Neural progenitor cell (in vitro differentiated cells): Measurements from ENCODE around the gene SMTN. TPM values are rescaled to one million over a fixed set of nuclear protein-coding genes. Genes with fewer than 3 reads are reported as not detected.

ENCODE experiments used
- DNase-seq: peaks from one replicate; pipeline ENCODE4 v3.0.0-alpha.2; 2016; ENCODE audit warnings: low spot score
- H2AFZ ChIP-seq: fragments of 200-600 bp; sonication (generic); replicated peaks from 2 replicates; pipeline ENCODE4 v1.6.1; 2016; ENCODE audit warnings: antibody characterized with exemption
- H3F3A ChIP-seq: fragments of 200-600 bp; sonication (generic); 2 replicates; pipeline ENCODE4 v1.6.1; 2016; ENCODE audit warnings: antibody characterized with exemption, low read depth
- H3K27ac ChIP-seq: fragments of 200-600 bp; sonication (generic); 2 replicates; pipeline ENCODE4 v1.5.1; 2016; ENCODE audit warnings: mild to moderate bottlenecking
- H3K27me3 ChIP-seq: fragments of 200-600 bp; sonication (generic); 2 replicates; pipeline ENCODE4 v1.6.1; 2016; ENCODE audit warnings: mild to moderate bottlenecking, moderate library complexity
- H3K36me3 ChIP-seq: fragments of 200-600 bp; sonication (generic); 2 replicates; pipeline ENCODE4 v1.5.1; 2016
- H3K4me1 ChIP-seq: fragments of 200-600 bp; sonication (generic); 2 replicates; pipeline ENCODE4 v1.6.1; 2016; ENCODE audit warnings: mixed run types
- H3K4me2 ChIP-seq: fragments of 200-600 bp; sonication (generic); 2 replicates; pipeline ENCODE4 v1.6.1; 2016
- H3K4me3 ChIP-seq: fragments of 200-600 bp; sonication (generic); 2 replicates; pipeline ENCODE4 v1.5.1; 2016
- H3K79me2 ChIP-seq: fragments of 200-600 bp; sonication (generic); 2 replicates; pipeline ENCODE4 v1.6.1; 2016; ENCODE audit warnings: low read depth
- H3K9ac ChIP-seq: fragments of 200-600 bp; sonication (generic); 2 replicates; pipeline ENCODE4 v1.6.1; 2016
- H3K9me3 ChIP-seq: fragments of 200-600 bp; sonication (generic); 2 replicates; pipeline ENCODE4 v1.5.1; 2016; ENCODE audit warnings: low read depth
- H4K20me1 ChIP-seq: fragments of 200-600 bp; sonication (generic); 2 replicates; pipeline ENCODE4 v1.6.1; 2016; ENCODE audit warnings: low read depth
- H3K27ac Mint-ChIP-seq: 3 replicates; pipeline ENCODE4 v1.8.0; 2021; ENCODE audit warnings: mixed read lengths
- H3K27me3 Mint-ChIP-seq: 2 replicates; pipeline ENCODE4 v1.8.0; 2022; ENCODE audit warnings: low read depth, mild to moderate bottlenecking, inconsistent platforms, moderate library complexity, mixed read lengths; ENCODE audit not compliant: insufficient read depth
- H3K36me3 Mint-ChIP-seq: 3 replicates; pipeline ENCODE4 v1.8.0; 2021; ENCODE audit warnings: mixed read lengths
- H3K4me1 Mint-ChIP-seq: 3 replicates; pipeline ENCODE4 v1.8.0; 2021; ENCODE audit warnings: mixed read lengths
- H3K4me3 Mint-ChIP-seq: 3 replicates; pipeline ENCODE4 v1.8.0; 2021; ENCODE audit warnings: mild to moderate bottlenecking, moderate library complexity, mixed read lengths
- H3K9me3 Mint-ChIP-seq: 3 replicates; pipeline ENCODE4 v1.8.0; 2020; ENCODE audit warnings: mixed read lengths
- CTCF ChIP-seq: fragments of 200-600 bp; sonication (generic); IDR thresholded peaks from 2 replicates; pipeline ENCODE4 v1.5.1; 2017; ENCODE audit warnings: antibody characterized with exemption, mild to moderate bottlenecking
- EZH2 ChIP-seq: fragments of 200-600 bp; sonication (generic); IDR thresholded peaks from 2 replicates; pipeline ENCODE4 v1.6.1; 2017; ENCODE audit warnings: antibody characterized with exemption, mild to moderate bottlenecking, moderate library complexity
- EZH2phosphoT487 ChIP-seq: fragments of 200-600 bp; sonication (generic); IDR thresholded peaks from 2 replicates; pipeline ENCODE4 v1.6.1; 2017; ENCODE audit warnings: antibody characterized with exemption
- total RNA-seq: library from RNA; depleted of rRNA; stranded (reverse); fragments of >200 nt; gene quantifications from 2 replicates; pipeline ENCODE4 v1.2.3, GENCODE V29; 2015; ENCODE audit warnings: low replicate concordance

Gene SMTN
- total RNA-seq, 1 donor from 2014 or later, result 14.1 TPM

GRCh38 chr22:31100762-31101525 is 19.8 kb downstream of the SMTN start:
- Histone ChIP-seq H2AFZ (no peak overlapping the region), H3K4me1 (peaks cover 3% of the 10 kb centered on the region), H3F3A (no peaks in the 10 kb centered on the region), H3K4me3 (no peak overlapping the region), H3K79me2 (no peaks in the 10 kb centered on the region), H3K9ac (no peak overlapping the region), H3K9me3 (no peaks in the 10 kb centered on the region), H3K36me3 (no peaks in the 10 kb centered on the region), H3K27ac (no peak overlapping the region), H3K4me2 (no peak overlapping the region), H4K20me1 (peaks cover 8% of the 10 kb centered on the region), H3K27me3 (peaks cover 18% of the 10 kb centered on the region)
- H3K9me3 Mint-ChIP-seq, result no peaks in the 10 kb centered on the region
- H3K4me1 Mint-ChIP-seq, result peaks cover 5% of the 10 kb centered on the region
- no peak for DNase-seq
- no peak overlapping the region for H3K4me3 Mint-ChIP-seq
- peaks cover 3% of the 10 kb centered on the region for H3K36me3 Mint-ChIP-seq
- H3K27me3 Mint-ChIP-seq, result peaks cover 7% of the 10 kb centered on the region
- H3K27ac Mint-ChIP-seq, result no peak overlapping the region
- no peak for TF ChIP-seq EZH2
- no peak for TF ChIP-seq CTCF
- no peak for TF ChIP-seq EZH2phosphoT487

- Mint-ChIP-seq H3K27ac (peak overlapping the region; percentile 25), H3K4me3 (no peak overlapping the region), H3K27me3 (peaks cover 7% of the 10 kb centered on the region), H3K36me3 (peaks cover 2% of the 10 kb centered on the region), H3K4me1 (peaks cover 8% of the 10 kb centered on the region), H3K9me3 (no peaks in the 10 kb centered on the region)
- Histone ChIP-seq H4K20me1 (peaks cover 12% of the 10 kb centered on the region), H3K9me3 (no peaks in the 10 kb centered on the region), H3F3A (no peaks in the 10 kb centered on the region), H3K4me1 (peaks cover 3% of the 10 kb centered on the region), H3K79me2 (no peaks in the 10 kb centered on the region), H3K36me3 (no peaks in the 10 kb centered on the region), H2AFZ (no peak overlapping the region), H3K27ac (no peak overlapping the region), H3K27me3 (peaks cover 33% of the 10 kb centered on the region), H3K9ac (no peak overlapping the region), H3K4me3 (no peak overlapping the region), H3K4me2 (no peak overlapping the region)
- TF ChIP-seq CTCF (no peak), EZH2phosphoT487 (no peak), EZH2 (no peak)
- no peak for DNase-seq
Measured at GRCh38 chr22:31102441-31103081, 21.4 kb downstream of the SMTN start.

- Mint-ChIP-seq H3K4me3 (no peak overlapping the region), H3K27ac (peak overlapping the region; percentile 25), H3K36me3 (peaks cover 2% of the 10 kb centered on the region), H3K9me3 (no peaks in the 10 kb centered on the region), H3K27me3 (peaks cover 5% of the 10 kb centered on the region), H3K4me1 (peaks cover 14% of the 10 kb centered on the region)
- no peak for TF ChIP-seq EZH2
- no peak for TF ChIP-seq EZH2phosphoT487
- TF ChIP-seq CTCF, result no peak
- no peaks in the 10 kb centered on the region for H3K9me3 ChIP-seq
- H3K27me3 ChIP-seq, result peaks cover 38% of the 10 kb centered on the region
- no peaks in the 10 kb centered on the region for H3K36me3 ChIP-seq
- H3K9ac ChIP-seq, result no peak overlapping the region
- no peak overlapping the region for H3K4me2 ChIP-seq
- H2AFZ ChIP-seq, result no peak overlapping the region
- H3K4me3 ChIP-seq, result no peak overlapping the region
- H3K79me2 ChIP-seq, result no peaks in the 10 kb centered on the region
- no peak for DNase-seq
- H3F3A ChIP-seq, result peaks cover 5% of the 10 kb centered on the region
- H4K20me1 ChIP-seq, result peaks cover 12% of the 10 kb centered on the region
- peaks cover 3% of the 10 kb centered on the region for H3K4me1 ChIP-seq
- no peak overlapping the region for H3K27ac ChIP-seq
Measured at GRCh38 chr22:31103111-31103510, 22.0 kb downstream of the SMTN start.
